Mesendoderm (in vitro differentiated cells): Measurements from ENCODE around the gene MAP7D2.

Experiments used
- DNase-seq: peaks from one replicate; pipeline ENCODE4 v3.0.0; 2013
- H2AK5ac ChIP-seq: 2 replicates; pipeline ENCODE4 v1.6.1; 2013; ENCODE audit warnings: low read length, inconsistent platforms
- H2BK120ac ChIP-seq: 2 replicates; pipeline ENCODE4 v1.6.1; 2013; ENCODE audit warnings: low read depth, mild to moderate bottlenecking, low read length, moderate library complexity, mixed read lengths
- H2BK15ac ChIP-seq: replicated peaks from 2 replicates; pipeline ENCODE4 v1.6.1; 2013; ENCODE audit warnings: low read depth, mild to moderate bottlenecking, moderate library complexity
- H2BK5ac ChIP-seq: 2 replicates; pipeline ENCODE4 v1.6.1; 2013; ENCODE audit warnings: low read length, inconsistent platforms
- H3K18ac ChIP-seq: 2 replicates; pipeline ENCODE4 v1.6.1; 2013; ENCODE audit warnings: mild to moderate bottlenecking, low read length, mixed read lengths
- H3K23ac ChIP-seq: one replicate; pipeline ENCODE4 v1.6.1; 2013; ENCODE audit warnings: low read length
- H3K27ac ChIP-seq: 2 replicates; pipeline ENCODE4 v1.5.1; 2013; ENCODE audit warnings: low read depth, mild to moderate bottlenecking, inconsistent platforms, low read length, moderate library complexity
- H3K27me3 ChIP-seq: 2 replicates; pipeline ENCODE4 v1.6.1; 2013; ENCODE audit warnings: low read length, control low read depth, mild to moderate bottlenecking, inconsistent platforms; ENCODE audit not compliant: insufficient read depth, poor library complexity
- H3K36me3 ChIP-seq: 2 replicates; pipeline ENCODE4 v1.6.1; 2013; ENCODE audit warnings: low read length, inconsistent platforms; ENCODE audit not compliant: control insufficient read depth, insufficient read depth
- H3K4ac ChIP-seq: one replicate; pipeline ENCODE4 v1.6.1; 2013; ENCODE audit warnings: low read depth, mild to moderate bottlenecking, low read length, moderate library complexity
- H3K4me1 ChIP-seq: 2 replicates; pipeline ENCODE4 v1.6.1; 2013; ENCODE audit warnings: low read depth, low read length, inconsistent platforms; ENCODE audit not compliant: control insufficient read depth
- H3K4me2 ChIP-seq: 2 replicates; pipeline ENCODE4 v1.6.1; 2013; ENCODE audit warnings: low read length
- H3K4me3 ChIP-seq: 2 replicates; pipeline ENCODE4 v1.5.1; 2013; ENCODE audit warnings: mild to moderate bottlenecking, low read length
- H3K56ac ChIP-seq: one replicate; pipeline ENCODE4 v1.6.1; 2013; ENCODE audit warnings: low read length
- H3K79me1 ChIP-seq: 2 replicates; pipeline ENCODE4 v1.6.1; 2013; ENCODE audit warnings: low read length, inconsistent platforms
- H3K79me2 ChIP-seq: 2 replicates; pipeline ENCODE4 v1.6.1; 2013; ENCODE audit warnings: mild to moderate bottlenecking, low read length; ENCODE audit not compliant: control insufficient read depth, insufficient read depth
- H3K9ac ChIP-seq: 2 replicates; pipeline ENCODE4 v1.6.1; 2013; ENCODE audit warnings: low read length, inconsistent platforms
- H4K5ac ChIP-seq: one replicate; pipeline ENCODE4 v1.6.1; 2013; ENCODE audit warnings: low read length
- H4K8ac ChIP-seq: one replicate; pipeline ENCODE4 v1.6.1; 2013; ENCODE audit warnings: low read depth, mild to moderate bottlenecking, control low read depth, low read length, moderate library complexity
- WGBS: extraction: QIAGEN DNeasy Blood & Tissue Kit; methylation state at CpG from one replicate; pipeline ENCODE4 v1.1.7; 2013; ENCODE audit warnings: low lambda C conversion rate, missing lambda C conversion rate; ENCODE audit not compliant: insufficient coverage; ENCODE audit errors: extremely low coverage; 5-methylcytosine and 5-hydroxymethylcytosine counted together

The MAP7D2 gene

DNA sequence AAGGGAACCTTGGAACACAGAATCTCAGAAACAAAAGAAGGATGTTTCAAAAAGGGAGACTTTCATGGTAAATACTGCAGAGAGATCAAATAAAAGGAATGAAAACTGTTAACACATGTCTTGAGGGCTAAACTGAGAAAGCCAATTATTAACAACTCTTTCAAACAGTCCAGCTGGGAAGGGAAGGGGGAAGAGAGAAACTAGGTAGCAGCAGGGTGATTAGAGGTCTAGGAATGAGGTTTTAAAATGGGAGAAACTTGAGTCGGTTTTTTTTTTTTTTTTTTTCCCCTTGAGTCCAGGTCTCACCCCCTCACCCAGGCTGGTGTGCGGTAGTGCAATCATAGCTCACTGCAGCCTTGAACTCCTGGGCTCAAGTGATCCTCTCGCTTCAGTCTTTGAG, 130.2 kb downstream of the MAP7D2 start:
- no peak overlapping the region for H3K4me3 ChIP-seq
- H3K27me3 ChIP-seq = no peaks in the 10 kb centered on the region
- no peaks in the 10 kb centered on the region for H3K4me1 ChIP-seq
- H3K56ac ChIP-seq = no peak overlapping the region
- H4K8ac ChIP-seq = no peak overlapping the region
- H2AK5ac ChIP-seq = no peak overlapping the region
- no peak overlapping the region for H2BK15ac ChIP-seq
- H2BK5ac ChIP-seq = no peak overlapping the region
- no peak overlapping the region for H3K18ac ChIP-seq
- no peak overlapping the region for H3K23ac ChIP-seq
- H3K27ac ChIP-seq = no peak overlapping the region
- no peak overlapping the region for H3K4ac ChIP-seq
- no peaks in the 10 kb centered on the region for H3K79me2 ChIP-seq
- no peak overlapping the region for H2BK120ac ChIP-seq
- H3K79me1 ChIP-seq = no peaks in the 10 kb centered on the region
- H3K36me3 ChIP-seq = no peaks in the 10 kb centered on the region
- no peak overlapping the region for H3K4me2 ChIP-seq
- no peak overlapping the region for H4K5ac ChIP-seq
- DNase-seq = no peak
- H3K9ac ChIP-seq = no peak overlapping the region
- WGBS = no CpG with 5 or more reads among the region's 3 CpGs

DNA sequence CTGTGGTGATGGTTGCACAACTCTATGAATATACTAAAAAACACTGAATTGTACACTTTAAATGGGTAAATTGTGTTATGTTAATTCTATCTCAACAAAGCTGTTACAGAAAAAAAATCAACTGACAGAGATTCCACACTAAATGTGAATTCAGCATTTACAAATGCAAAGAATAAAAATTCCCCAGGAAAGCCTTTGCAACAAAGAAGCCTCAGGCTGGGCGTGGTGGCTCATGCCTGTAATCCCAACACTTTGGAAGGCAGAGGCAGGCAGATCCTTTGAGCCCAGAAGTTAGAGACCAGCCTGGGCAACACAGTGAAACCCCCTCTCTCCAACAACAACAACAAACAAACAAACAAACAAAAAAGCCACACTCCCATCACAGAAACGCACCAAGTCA, 134.8 kb downstream of the MAP7D2 start:
- no peak for DNase-seq
- Histone ChIP-seq H3K79me1 (no peaks in the 10 kb centered on the region), H4K8ac (no peak overlapping the region), H3K18ac (no peak overlapping the region), H3K79me2 (no peaks in the 10 kb centered on the region), H3K27me3 (no peaks in the 10 kb centered on the region), H3K56ac (no peak overlapping the region), H3K23ac (no peak overlapping the region), H3K4me3 (no peak overlapping the region), H3K4me2 (no peak overlapping the region), H3K4me1 (no peaks in the 10 kb centered on the region), H3K9ac (no peak overlapping the region), H3K27ac (no peak overlapping the region), H4K5ac (no peak overlapping the region), H3K4ac (no peak overlapping the region), H2BK15ac (no peak overlapping the region), H2BK5ac (no peak overlapping the region), H3K36me3 (no peaks in the 10 kb centered on the region), H2BK120ac (no peak overlapping the region), H2AK5ac (no peak overlapping the region)
- no CpG with 5 or more reads among the region's 2 CpGs for WGBS

GRCh38 chrX:19975845-19976244, 140.9 kb downstream of the MAP7D2 start:
- Histone ChIP-seq H2AK5ac (no peak overlapping the region), H2BK5ac (no peak overlapping the region), H3K4ac (no peak overlapping the region), H4K8ac (no peak overlapping the region), H3K4me3 (no peak overlapping the region), H3K4me1 (no peaks in the 10 kb centered on the region), H3K56ac (no peak overlapping the region), H3K36me3 (no peaks in the 10 kb centered on the region), H3K27ac (no peak overlapping the region), H2BK120ac (no peak overlapping the region), H3K18ac (no peak overlapping the region), H2BK15ac (no peak overlapping the region), H3K9ac (no peak overlapping the region), H3K27me3 (no peaks in the 10 kb centered on the region), H3K79me2 (no peaks in the 10 kb centered on the region), H3K79me1 (no peaks in the 10 kb centered on the region), H3K23ac (no peak overlapping the region), H4K5ac (no peak overlapping the region), H3K4me2 (no peak overlapping the region)
- no peak for DNase-seq

DNA sequence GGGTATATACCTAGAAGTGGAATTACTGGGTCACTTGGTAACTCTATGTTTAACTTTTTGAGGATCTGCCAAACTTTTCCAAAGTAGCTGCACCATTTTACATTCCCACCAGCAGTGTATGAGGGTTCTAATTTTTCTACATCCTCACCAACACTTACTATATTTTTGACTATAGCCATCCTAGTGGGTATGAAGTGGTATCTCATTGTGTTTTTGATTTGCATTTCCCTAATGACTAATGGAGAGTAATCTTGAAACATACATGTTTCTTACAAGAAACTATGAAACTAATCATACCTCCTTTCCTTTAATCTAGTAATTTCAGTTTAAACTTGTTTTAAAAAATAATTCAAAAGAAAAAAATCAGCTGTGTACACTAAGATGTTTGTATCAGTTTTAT, 143.7 kb downstream of the MAP7D2 start:
- Histone ChIP-seq H3K23ac (no peak overlapping the region), H3K56ac (no peak overlapping the region), H3K4me3 (no peak overlapping the region), H3K4ac (no peak overlapping the region), H3K79me1 (no peaks in the 10 kb centered on the region), H3K9ac (no peak overlapping the region), H3K27ac (no peak overlapping the region), H3K36me3 (no peaks in the 10 kb centered on the region), H2BK5ac (no peak overlapping the region), H2AK5ac (no peak overlapping the region), H2BK15ac (no peak overlapping the region), H3K27me3 (no peaks in the 10 kb centered on the region), H4K8ac (no peak overlapping the region), H4K5ac (no peak overlapping the region), H3K4me1 (no peaks in the 10 kb centered on the region), H3K4me2 (no peak overlapping the region), H3K79me2 (no peaks in the 10 kb centered on the region), H2BK120ac (no peak overlapping the region), H3K18ac (no peak overlapping the region)
- no peak for DNase-seq

GRCh38 chrX:19968276-19968675, 148.4 kb downstream of the MAP7D2 start:
- H4K8ac ChIP-seq = no peak overlapping the region
- H3K4ac ChIP-seq = no peak overlapping the region
- no peak overlapping the region for H3K9ac ChIP-seq
- no peak overlapping the region for H3K23ac ChIP-seq
- H2AK5ac ChIP-seq = no peak overlapping the region
- no CpG with 5 or more reads among the region's 6 CpGs for WGBS
- no peak overlapping the region for H4K5ac ChIP-seq
- H3K79me1 ChIP-seq = no peaks in the 10 kb centered on the region
- no peak overlapping the region for H3K4me3 ChIP-seq
- no peak overlapping the region for H3K56ac ChIP-seq
- H2BK15ac ChIP-seq = no peak overlapping the region
- no peak overlapping the region for H3K27ac ChIP-seq
- no peak overlapping the region for H3K18ac ChIP-seq
- no peak for DNase-seq
- H3K79me2 ChIP-seq = no peaks in the 10 kb centered on the region
- H2BK120ac ChIP-seq = no peak overlapping the region
- no peak overlapping the region for H3K4me2 ChIP-seq
- no peaks in the 10 kb centered on the region for H3K4me1 ChIP-seq
- H3K27me3 ChIP-seq = no peaks in the 10 kb centered on the region
- no peaks in the 10 kb centered on the region for H3K36me3 ChIP-seq
- H2BK5ac ChIP-seq = no peak overlapping the region

DNA sequence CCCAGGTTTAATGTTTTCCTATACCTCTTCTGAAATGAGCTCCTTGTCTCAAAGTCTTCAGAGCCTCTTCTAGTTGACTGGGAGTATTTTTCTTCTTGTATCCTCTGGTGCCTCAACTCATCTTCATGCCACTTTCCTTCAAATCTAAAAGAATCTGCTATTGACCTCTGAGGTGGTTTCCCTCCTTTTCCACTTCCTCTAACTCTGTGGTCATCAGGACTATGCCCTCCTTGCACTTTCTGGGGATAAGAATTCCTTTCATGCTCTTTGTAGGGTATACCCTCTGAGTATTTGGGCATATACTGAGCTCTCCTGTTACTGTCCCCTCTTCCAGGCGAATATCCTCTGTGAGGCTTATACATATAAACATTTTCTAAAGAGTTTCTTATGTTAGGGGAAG, 150.7 kb downstream of the MAP7D2 start:
- Histone ChIP-seq H2BK120ac (no peak overlapping the region), H2BK15ac (no peak overlapping the region), H3K18ac (no peak overlapping the region), H2BK5ac (no peak overlapping the region), H3K4ac (no peak overlapping the region), H3K27ac (no peak overlapping the region), H3K23ac (no peak overlapping the region), H2AK5ac (no peak overlapping the region), H3K79me1 (no peaks in the 10 kb centered on the region), H3K36me3 (no peaks in the 10 kb centered on the region), H3K56ac (no peak overlapping the region), H4K8ac (no peak overlapping the region), H3K9ac (no peak overlapping the region), H3K27me3 (no peaks in the 10 kb centered on the region), H3K4me3 (no peak overlapping the region), H3K79me2 (no peaks in the 10 kb centered on the region), H4K5ac (no peak overlapping the region), H3K4me1 (no peaks in the 10 kb centered on the region), H3K4me2 (no peak overlapping the region)
- WGBS = no CpG with 5 or more reads among the region's 1 CpG
- DNase-seq = no peak
